HT-29 (cell line): ENCODE measurements around the gene OR4K1. TPM values are rescaled to one million over a fixed set of nuclear protein-coding genes. Genes with fewer than 3 reads are reported as not detected.
"Not testable (repeated sequence)": the region's sequence is repeated elsewhere in the genome, so short reads cannot be mapped to it uniquely, and the experiment has no call there.

Experiments used
- DNase-seq: peaks from one replicate; pipeline ENCODE4 v3.0.0-alpha.2; 2015; ENCODE audit warnings: low spot score
- total RNA-seq: library from RNA; depleted of rRNA; stranded (reverse); fragments of >200 nt; shearing (Covaris generic); gene quantifications from 2 replicates; pipeline ENCODE4 v1.2.3, GENCODE V29; 2014; rRNA removed

OR4K1 gene
- not detected in 2 replicates for total RNA-seq

DNA sequence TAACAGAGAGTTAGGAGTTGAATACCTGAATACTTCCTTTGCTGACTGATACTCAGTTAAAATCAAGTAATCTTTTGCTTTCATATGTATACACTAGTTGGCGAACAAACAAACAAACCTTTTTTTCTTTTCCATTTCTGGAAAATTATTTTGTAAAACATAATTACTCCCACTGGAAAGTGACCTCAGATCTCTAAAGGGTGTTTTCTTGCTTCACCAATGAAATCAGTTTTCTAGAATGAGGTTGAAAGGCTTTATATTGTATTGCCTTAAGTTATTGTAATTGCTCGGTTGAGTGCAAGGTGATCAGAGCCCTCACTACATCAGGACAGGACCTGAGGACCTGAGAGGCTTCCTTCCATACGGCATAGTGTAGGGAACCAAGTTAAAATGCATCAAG lies at the start of gene OR4K1:
Gene OR4K1 (plus strand): TSS at position 301 of the 400 bp plus-strand sequence. CDS start 4,750 bp downstream, outside the sequence.
- no peak for DNase-seq

DNA sequence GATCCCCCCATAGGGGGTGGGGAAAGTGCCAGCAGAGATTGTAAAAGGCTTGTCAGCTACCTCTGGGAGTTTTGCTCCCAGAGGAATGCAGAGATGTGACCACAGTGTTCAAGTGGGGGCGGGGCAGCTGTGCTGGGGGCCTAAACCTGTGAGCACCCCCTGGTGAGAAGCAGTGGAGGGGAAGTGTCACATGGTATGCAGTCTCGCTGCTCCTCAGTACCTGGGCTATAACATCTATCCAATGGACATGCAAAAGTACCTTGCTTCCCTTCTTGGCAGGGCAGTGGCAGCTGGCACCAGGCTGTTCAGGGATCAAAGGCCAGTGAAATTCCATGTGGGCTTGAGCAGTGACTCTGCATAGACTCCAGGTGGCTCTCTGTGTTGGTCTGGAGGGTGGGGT lies 35.4 kb upstream of the OR4K1 start:
- DNase-seq, result no peak

GRCh38 chr14:19900999-19901398 lies 29.7 kb upstream of the OR4K1 start:
- no peak for DNase-seq

- no peak for DNase-seq
These were observed 28.3 kb upstream of the OR4K1 start for GRCh38 chr14:19902409-19902808.

- DNase-seq, result no peak
These were observed 24.1 kb upstream of the OR4K1 start for GRCh38 chr14:19906665-19907064.

DNA sequence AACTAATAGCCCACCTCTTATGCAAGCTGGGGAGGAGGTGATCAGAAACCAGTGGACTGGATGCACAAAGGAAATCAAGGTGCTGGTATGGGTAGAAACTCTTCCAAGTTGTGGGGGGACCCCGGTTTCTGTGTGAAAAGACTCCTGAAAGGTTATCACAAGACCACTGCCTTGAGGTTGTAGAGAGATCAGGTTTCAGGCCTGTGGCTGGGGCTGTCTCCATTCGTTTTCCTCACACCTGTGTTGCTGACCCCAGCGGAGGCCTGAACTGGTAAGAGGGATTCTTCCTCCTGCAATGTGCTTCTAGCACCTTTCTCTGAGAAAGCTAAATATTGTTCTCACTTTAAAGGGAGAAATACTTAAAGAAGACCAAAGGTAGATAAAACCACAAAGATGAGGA lies 19.6 kb upstream of the OR4K1 start:
- no peak for DNase-seq

- no peak for DNase-seq
These were observed 13.5 kb upstream of the OR4K1 start for GRCh38 chr14:19917243-19917642.

DNA sequence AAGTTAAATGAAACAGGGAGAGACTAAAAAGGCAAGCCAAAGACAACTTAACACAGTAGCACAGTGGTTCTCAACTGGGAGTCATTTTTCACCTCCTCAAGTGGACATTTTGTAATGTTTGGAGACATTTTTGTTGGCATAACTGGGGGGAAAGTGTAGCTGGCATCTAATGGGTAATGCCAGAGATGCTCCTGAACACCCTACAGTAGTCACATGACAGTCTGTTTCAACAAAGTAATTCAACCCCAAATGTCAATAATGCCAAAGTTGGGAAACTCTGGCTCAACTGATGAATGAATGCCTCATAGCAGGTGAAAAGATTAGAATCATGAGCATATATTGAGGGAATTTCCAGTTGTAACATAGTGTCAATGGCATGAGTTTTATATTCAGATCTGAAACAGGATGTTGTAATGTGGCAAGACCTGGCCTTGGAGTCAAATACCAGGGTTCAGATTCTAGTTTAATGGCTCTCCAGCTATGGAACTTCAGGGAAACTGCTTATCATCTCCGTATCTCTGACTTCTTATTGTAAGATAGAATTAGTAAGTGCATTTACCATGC lies 12.7 kb upstream of the OR4K1 start:
- DNase-seq, result no peak

GRCh38 chr14:19918553-19919264 lies 12.0 kb upstream of the OR4K1 start:
- DNase-seq, result no peak

DNA sequence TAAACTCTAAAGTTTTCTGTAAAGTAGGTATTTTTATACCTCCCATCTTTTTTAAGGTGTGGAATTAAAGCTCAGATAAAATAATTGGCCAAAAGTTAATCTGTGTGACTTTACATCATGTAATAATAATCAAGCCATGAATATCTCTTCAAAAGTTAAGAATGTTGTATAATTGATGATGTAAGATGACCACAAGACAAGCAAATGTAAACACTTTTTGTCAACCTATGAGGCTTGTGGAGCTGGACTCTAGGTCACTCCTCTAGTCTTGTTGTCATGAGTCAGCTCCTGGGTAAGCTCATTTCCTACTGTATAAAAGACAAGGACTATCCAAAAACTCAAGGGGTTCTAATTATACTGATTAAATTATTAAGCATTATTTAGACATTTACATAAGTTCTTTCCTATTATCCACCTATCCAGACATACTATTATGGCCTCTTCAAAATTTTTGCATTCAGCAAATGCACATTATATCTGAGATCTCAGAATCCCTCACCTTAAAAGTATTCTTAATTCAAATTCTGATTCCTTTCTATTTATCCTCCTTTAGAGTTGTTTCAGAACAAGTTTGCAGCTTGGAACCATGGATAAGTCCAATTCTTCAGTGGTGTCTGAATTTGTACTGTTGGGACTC lies 10.6 kb upstream of the OR4K1 start, which contains the start of gene OR4K5:
Gene OR4K5 (plus strand): TSS at position 587 of the 637 bp plus-strand sequence. CDS start 0 bp downstream, at position 587.
- no peak for DNase-seq

DNA sequence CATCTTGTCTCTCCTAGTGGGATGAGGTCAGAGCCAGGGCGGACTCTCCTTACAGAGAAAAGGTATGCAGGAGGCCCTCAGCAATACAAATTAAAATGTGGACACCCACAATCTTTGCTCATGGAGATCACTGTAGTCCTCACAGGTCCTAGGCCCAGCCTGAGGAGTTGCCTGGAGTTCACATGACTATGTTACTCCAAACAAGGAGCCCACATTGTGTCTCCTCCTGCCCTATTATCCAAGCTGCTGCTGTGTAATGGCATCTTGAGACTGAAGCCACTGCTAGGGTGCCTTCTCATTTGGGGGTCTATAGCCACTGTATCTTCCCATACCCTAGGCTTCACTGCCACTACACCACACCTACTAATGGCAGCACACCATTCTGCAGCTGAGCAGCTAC lies 11.0 kb downstream of the OR4K1 start:
- no peak for DNase-seq

- no peak for DNase-seq
These were observed 16.8 kb downstream of the OR4K1 start for GRCh38 chr14:19947413-19948090.

DNA sequence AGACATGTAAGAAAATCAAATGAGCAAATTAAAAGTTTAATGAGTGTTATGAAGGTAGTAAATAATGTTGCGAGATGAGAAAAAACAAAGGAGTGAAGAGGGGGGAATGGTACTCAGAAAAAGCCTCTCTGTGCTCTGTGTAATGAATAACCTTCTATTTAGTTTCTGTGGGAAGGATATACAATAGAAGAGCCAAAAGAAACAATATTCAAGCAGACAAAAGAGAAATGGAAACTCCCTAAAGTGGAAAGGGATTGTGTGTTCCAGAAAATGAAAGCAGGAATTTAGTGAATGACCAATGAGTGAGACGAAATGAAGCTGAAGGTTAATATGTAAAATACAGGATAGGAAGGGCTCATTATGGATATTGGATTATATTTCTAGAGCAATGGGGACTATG lies 18.5 kb downstream of the OR4K1 start:
- no peak for DNase-seq

DNA sequence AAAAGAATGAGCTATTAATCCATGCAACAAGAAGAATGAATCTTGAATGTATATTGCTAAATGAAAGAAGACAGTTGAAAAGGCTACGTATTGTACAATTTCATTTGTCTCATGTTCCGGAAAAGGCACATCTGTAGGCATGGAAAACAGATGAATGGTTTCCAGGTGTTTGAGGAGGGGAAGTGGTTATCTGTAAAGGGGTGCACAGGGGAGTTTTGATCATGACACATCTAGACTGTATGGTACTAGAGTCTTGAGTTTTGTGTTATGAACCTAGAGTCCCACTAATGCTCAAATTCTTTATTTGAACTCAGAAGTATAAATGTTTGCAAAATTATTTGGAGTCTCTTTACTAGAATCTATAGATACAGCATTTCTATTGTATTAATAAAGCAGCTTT lies 39.0 kb downstream of the OR4K1 start:
- DNase-seq, result not testable (repeated sequence)

GRCh38 chr14:19974844-19975243 lies 44.1 kb downstream of the OR4K1 start:
- no peak for DNase-seq

DNA sequence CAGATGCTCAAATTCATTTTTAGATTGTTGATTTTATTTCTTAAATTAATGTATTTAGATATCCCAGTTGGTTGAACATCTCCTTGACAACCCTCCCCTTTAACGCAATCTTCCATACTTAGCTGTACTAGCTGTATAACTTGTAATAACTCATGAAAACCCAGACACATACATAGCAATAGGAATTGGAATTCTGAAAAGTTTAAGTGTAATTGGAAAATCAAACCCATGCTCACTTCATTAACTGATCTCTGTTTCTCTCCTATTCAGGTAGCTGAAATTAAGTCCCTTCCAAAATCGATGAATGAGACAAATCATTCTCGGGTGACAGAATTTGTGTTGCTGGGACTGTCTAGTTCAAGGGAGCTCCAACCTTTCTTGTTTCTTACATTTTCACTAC lies 44.6 kb downstream of the OR4K1 start, which contains the start of gene OR4K15:
Gene OR4K15 (plus strand): TSS at position 301 of the 400 bp plus-strand sequence. CDS start 0 bp downstream, at position 301.
- DNase-seq, result no peak

Other genes with a start within 250 kb of the OR4K1 start
- gene OR11H2, start 217.0 kb upstream of the OR4K1 start, total RNA-seq, result not detected in 2 replicates
- gene OR4Q3, start 187.3 kb upstream of the OR4K1 start, total RNA-seq, result not detected in 2 replicates
- gene OR4M1, start 157.4 kb upstream of the OR4K1 start, total RNA-seq, result not detected in 2 replicates
- not detected in 2 replicates for gene OR4N2, start 127.1 kb upstream of the OR4K1 start, total RNA-seq
- not detected in 2 replicates for gene OR4K2, start 55.8 kb upstream of the OR4K1 start, total RNA-seq
- gene OR4K5, start 10.3 kb upstream of the OR4K1 start, total RNA-seq, result not detected in 2 replicates
- not detected in 2 replicates for gene OR4K15, start 44.7 kb downstream of the OR4K1 start, total RNA-seq
- gene OR4Q2, start 71.2 kb downstream of the OR4K1 start, total RNA-seq, result not detected in 2 replicates
- gene OR4K14, start 88.4 kb downstream of the OR4K1 start, total RNA-seq, result not detected in 2 replicates
- not detected in 2 replicates for gene OR4K13, start 105.1 kb downstream of the OR4K1 start, total RNA-seq
- not detected in 2 replicates for gene OR4L1, start 129.1 kb downstream of the OR4K1 start, total RNA-seq
- not detected in 2 replicates for gene OR4K17, start 179.8 kb downstream of the OR4K1 start, total RNA-seq
- gene OR4N5, start 207.9 kb downstream of the OR4K1 start, total RNA-seq, result not detected in 2 replicates